Measurements from ENCODE around the gene FAM13A. TPM values are rescaled to one million over a fixed set of nuclear protein-coding genes. Genes with fewer than 3 reads are reported as not detected.

FAM13A gene
- total RNA-seq, 2 experiments from 2014 or later: 9.6 to 10.2 TPM

- Histone ChIP-seq H3K4me1 (ENCODE audit: insufficient read depth, low read length) (peaks cover 6% of the 10 kb centered on the region), H3K27me3 (ENCODE audit: control insufficient read depth in 1 of 2, insufficient read depth in 2 of 2, low read length in 2 of 2) (no peaks in the 10 kb centered on the region), H3K4me3 (ENCODE audit: low read length) (no peak overlapping the region), H3K36me3 (ENCODE audit: insufficient read depth, low read length) (no peaks in the 10 kb centered on the region), H3K9me3 (ENCODE audit: control insufficient read depth in 1 of 2, insufficient read depth in 1 of 2, low read length in 2 of 2) (no peaks in the 10 kb centered on the region), H3K27ac (ENCODE audit: low read depth in 1 of 2, low read length in 2 of 2) (no peak overlapping the region)
- peaks cover 6% of the 10 kb centered on the region for H3K36me3 Mint-ChIP-seq (ENCODE audit: low read depth)
- H3K27me3 Mint-ChIP-seq: no peaks in the 10 kb centered on the region
- H3K4me1 Mint-ChIP-seq (ENCODE audit: low read depth): peaks cover 51% of the 10 kb centered on the region
- DNase-seq (peak; percentile 22 to 79 (median 40)), ATAC-seq (ENCODE audit: poor library complexity) (peak; percentile 12)
- POLR2A ChIA-PET: interaction anchor here (0.6 to 3.2 kb wide), 5 partner anchors 9 to 668 kb away, joined by 3 to 14 read pairs (median 3); partner anchors contain the start of gene TIGD2
- peak overlapping the region; percentile 21 for H3K4me3 Mint-ChIP-seq
- intact Hi-C loops (cut with DNase I, micrococcal nuclease): loop anchor here (1.0 to 10.0 kb wide), 3 partner anchors 205 to 616 kb away; no protein-coding TSS in a partner anchor
- H3K27ac Mint-ChIP-seq: peak overlapping the region; percentile 50
- no peaks in the 10 kb centered on the region for H3K9me3 Mint-ChIP-seq
- TF ChIP-seq, protein P1, sequence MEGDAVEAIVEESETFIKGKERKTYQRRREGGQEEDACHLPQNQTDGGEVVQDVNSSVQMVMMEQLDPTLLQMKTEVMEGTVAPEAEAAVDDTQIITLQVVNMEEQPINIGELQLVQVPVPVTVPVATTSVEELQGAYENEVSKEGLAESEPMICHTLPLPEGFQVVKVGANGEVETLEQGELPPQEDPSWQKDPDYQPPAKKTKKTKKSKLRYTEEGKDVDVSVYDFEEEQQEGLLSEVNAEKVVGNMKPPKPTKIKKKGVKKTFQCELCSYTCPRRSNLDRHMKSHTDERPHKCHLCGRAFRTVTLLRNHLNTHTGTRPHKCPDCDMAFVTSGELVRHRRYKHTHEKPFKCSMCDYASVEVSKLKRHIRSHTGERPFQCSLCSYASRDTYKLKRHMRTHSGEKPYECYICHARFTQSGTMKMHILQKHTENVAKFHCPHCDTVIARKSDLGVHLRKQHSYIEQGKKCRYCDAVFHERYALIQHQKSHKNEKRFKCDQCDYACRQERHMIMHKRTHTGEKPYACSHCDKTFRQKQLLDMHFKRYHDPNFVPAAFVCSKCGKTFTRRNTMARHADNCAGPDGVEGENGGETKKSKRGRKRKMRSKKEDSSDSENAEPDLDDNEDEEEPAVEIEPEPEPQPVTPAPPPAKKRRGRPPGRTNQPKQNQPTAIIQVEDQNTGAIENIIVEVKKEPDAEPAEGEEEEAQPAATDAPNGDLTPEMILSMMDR (IDR thresholded peaks at IDR 0.05): peak; percentile 84
- CTCF ChIA-PET: interaction anchor here (0.5 to 7.8 kb wide), 22 partner anchors 10 to 407 kb away, joined by 3 to 111 read pairs (median 4); no protein-coding TSS in a partner anchor
Measured at GRCh38 chr4:88818631-88819470, 238.1 kb downstream of the FAM13A start.

GRCh38 chr4:88817740-88818139 is 239.2 kb downstream of the FAM13A start:
- POLR2A ChIA-PET: interaction anchor here (3.2 kb wide), 1 partner anchor 206 kb away, joined by 14 read pairs; no protein-coding TSS in a partner anchor
- H3K9me3 ChIP-seq (ENCODE audit: control insufficient read depth in 1 of 2, insufficient read depth in 1 of 2, low read length in 2 of 2): no peaks in the 10 kb centered on the region
- H3K4me1 Mint-ChIP-seq (ENCODE audit: low read depth): peaks cover 40% of the 10 kb centered on the region
- ATAC-seq (ENCODE audit: poor library complexity) (no peak), DNase-seq (no peak)
- H3K27me3 Mint-ChIP-seq: no peaks in the 10 kb centered on the region
- CTCF ChIA-PET: interaction anchor here (1.5 to 7.8 kb wide), 4 partner anchors 10 to 212 kb away, joined by 5 to 111 read pairs (median 6); no protein-coding TSS in a partner anchor
- H3K36me3 Mint-ChIP-seq (ENCODE audit: low read depth): no peaks in the 10 kb centered on the region
- no peak overlapping the region for H3K4me3 Mint-ChIP-seq
- H3K4me1 ChIP-seq (ENCODE audit: insufficient read depth, low read length): no peaks in the 10 kb centered on the region
- intact Hi-C loops (cut with DNase I, micrococcal nuclease): loop anchor here (1.0 to 10.0 kb wide), 3 partner anchors 207 to 617 kb away; no protein-coding TSS in a partner anchor
- H3K4me3 ChIP-seq (ENCODE audit: low read length): no peak overlapping the region
- H3K27ac ChIP-seq (ENCODE audit: low read depth in 1 of 2, low read length in 2 of 2): no peak overlapping the region
- no peak overlapping the region for H3K27ac Mint-ChIP-seq
- no peaks in the 10 kb centered on the region for H3K36me3 ChIP-seq (ENCODE audit: insufficient read depth, low read length)
- H3K9me3 Mint-ChIP-seq: no peaks in the 10 kb centered on the region
- no peaks in the 10 kb centered on the region for H3K27me3 ChIP-seq (ENCODE audit: control insufficient read depth in 1 of 2, insufficient read depth in 2 of 2, low read length in 2 of 2)
- TF ChIP-seq, protein P1 (IDR thresholded peaks at IDR 0.05): no peak

DNA sequence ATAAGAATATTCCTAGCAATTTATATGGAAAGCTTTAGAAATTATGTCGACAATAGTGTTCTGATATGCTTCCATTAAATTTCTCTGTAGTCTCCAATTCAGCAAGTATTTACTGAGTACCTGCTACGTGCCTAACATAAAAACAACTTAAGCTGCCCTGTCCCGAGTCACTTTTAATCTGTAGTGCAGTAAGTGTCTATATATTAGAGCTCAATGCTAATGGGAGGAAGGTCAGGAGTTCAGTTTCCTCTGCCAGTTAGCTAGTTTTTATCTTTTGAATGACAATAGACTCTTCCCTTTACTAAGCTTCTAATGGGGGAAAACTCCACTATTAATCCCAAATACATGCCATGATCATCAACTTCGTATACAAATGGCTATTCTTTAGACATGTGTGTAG is 240.6 kb downstream of the FAM13A start:
- ATAC-seq (ENCODE audit: poor library complexity): no peak
- POLR2A ChIA-PET: no interaction called here
- Mint-ChIP-seq H3K9me3 (no peaks in the 10 kb centered on the region), H3K4me1 (ENCODE audit: low read depth) (peaks cover 32% of the 10 kb centered on the region), H3K27ac (no peak overlapping the region), H3K27me3 (no peaks in the 10 kb centered on the region), H3K36me3 (ENCODE audit: low read depth) (no peaks in the 10 kb centered on the region), H3K4me3 (no peak overlapping the region)
- H3K4me1 ChIP-seq (ENCODE audit: insufficient read depth, low read length): no peaks in the 10 kb centered on the region
- no peak overlapping the region for H3K27ac ChIP-seq (ENCODE audit: low read depth in 1 of 2, low read length in 2 of 2)
- H3K27me3 ChIP-seq (ENCODE audit: control insufficient read depth in 1 of 2, insufficient read depth in 2 of 2, low read length in 2 of 2): no peaks in the 10 kb centered on the region
- CTCF ChIA-PET: interaction anchor here (7.8 kb wide), 1 partner anchor 207 kb away, joined by 111 read pairs; no protein-coding TSS in a partner anchor
- intact Hi-C loops (cut with DNase I, micrococcal nuclease): loop anchor here in 1 of 2 experiments (5.0 to 10.0 kb wide), 2 partner anchors 286 to 618 kb away; no protein-coding TSS in a partner anchor
- TF ChIP-seq, protein P1 (IDR thresholded peaks at IDR 0.05): no peak
- no peak overlapping the region for H3K4me3 ChIP-seq (ENCODE audit: low read length)
- no peaks in the 10 kb centered on the region for H3K36me3 ChIP-seq (ENCODE audit: insufficient read depth, low read length)
- H3K9me3 ChIP-seq (ENCODE audit: control insufficient read depth in 1 of 2, insufficient read depth in 1 of 2, low read length in 2 of 2): no peaks in the 10 kb centered on the region
- no peak for DNase-seq
